ENCODE measurements around the gene FOXI3. TPM values are rescaled to one million over a fixed set of nuclear protein-coding genes. Genes with fewer than 3 reads are reported as not detected.

The FOXI3 gene
- total RNA-seq, result 0.12 TPM in 1 of 2 replicates, not detected in the other
- long read RNA-seq, result 0 reads

- Mint-ChIP-seq H3K27me3 (ENCODE audit: low read depth) (peaks cover 85% of the 10 kb centered on the region), H3K4me1 (peaks cover 5% of the 10 kb centered on the region), H3K9me3 (no peaks in the 10 kb centered on the region), H3K27ac (ENCODE audit: unreplicated experiment) (no peak within 1 kb of the TSS), H3K36me3 (ENCODE audit: low read depth) (no peaks in the 10 kb centered on the region), H3K4me3 (peak within 1 kb of the TSS; percentile 87)
- TF ChIP-seq CTCF (conservative IDR thresholded peaks at IDR 0.05), result no peak
- DNase-seq (ENCODE audit: low read depth, low spot score), result no peak
Measured at GRCh38 chr2:88452565-88452905, at the start of gene FOXI3. Gene FOXI3 (minus strand): TSS chr2:88452693. CDS start chr2:88452535, 158 bp downstream.

- no peaks in the 10 kb centered on the region for H3K27me3 Mint-ChIP-seq (ENCODE audit: low read depth)
- H3K36me3 Mint-ChIP-seq (ENCODE audit: low read depth), result peaks cover 3% of the 10 kb centered on the region
- DNase-seq (ENCODE audit: low read depth, low spot score), result no peak
- no peak overlapping the region for H3K4me3 Mint-ChIP-seq
- no peak for TF ChIP-seq CTCF (conservative IDR thresholded peaks at IDR 0.05)
- no peaks in the 10 kb centered on the region for H3K4me1 Mint-ChIP-seq
- H3K9me3 Mint-ChIP-seq, result peaks cover 9% of the 10 kb centered on the region
- H3K27ac Mint-ChIP-seq (ENCODE audit: unreplicated experiment), result no peak overlapping the region
Measured at GRCh38 chr2:88500691-88501090, 48.2 kb upstream of the FOXI3 start.

GRCh38 chr2:88499204-88499603, 46.7 kb upstream of the FOXI3 start:
- Mint-ChIP-seq H3K4me3 (no peak overlapping the region), H3K27ac (ENCODE audit: unreplicated experiment) (no peak overlapping the region), H3K27me3 (ENCODE audit: low read depth) (no peaks in the 10 kb centered on the region), H3K9me3 (peaks cover 6% of the 10 kb centered on the region), H3K4me1 (no peaks in the 10 kb centered on the region), H3K36me3 (ENCODE audit: low read depth) (peaks cover 3% of the 10 kb centered on the region)
- DNase-seq (ENCODE audit: low read depth, low spot score), result no peak
- TF ChIP-seq CTCF (conservative IDR thresholded peaks at IDR 0.05), result no peak

- H3K27me3 Mint-ChIP-seq (ENCODE audit: low read depth), result no peaks in the 10 kb centered on the region
- no peak for TF ChIP-seq CTCF (conservative IDR thresholded peaks at IDR 0.05)
- no peaks in the 10 kb centered on the region for H3K9me3 Mint-ChIP-seq
- H3K4me1 Mint-ChIP-seq, result no peaks in the 10 kb centered on the region
- no peak overlapping the region for H3K4me3 Mint-ChIP-seq
- H3K36me3 Mint-ChIP-seq (ENCODE audit: low read depth), result no peaks in the 10 kb centered on the region
- DNase-seq (ENCODE audit: low read depth, low spot score), result no peak
- no peak overlapping the region for H3K27ac Mint-ChIP-seq (ENCODE audit: unreplicated experiment)
Measured at GRCh38 chr2:88493481-88493880, 41.0 kb upstream of the FOXI3 start.

- Mint-ChIP-seq H3K27me3 (ENCODE audit: low read depth) (no peaks in the 10 kb centered on the region), H3K4me3 (no peak overlapping the region), H3K4me1 (no peaks in the 10 kb centered on the region), H3K9me3 (no peaks in the 10 kb centered on the region), H3K27ac (ENCODE audit: unreplicated experiment) (no peak overlapping the region), H3K36me3 (ENCODE audit: low read depth) (no peaks in the 10 kb centered on the region)
- no peak for DNase-seq (ENCODE audit: low read depth, low spot score)
- no peak for TF ChIP-seq CTCF (conservative IDR thresholded peaks at IDR 0.05)
Measured at GRCh38 chr2:88492002-88492401, 39.5 kb upstream of the FOXI3 start.

- Mint-ChIP-seq H3K4me3 (no peak overlapping the region), H3K4me1 (no peaks in the 10 kb centered on the region), H3K36me3 (ENCODE audit: low read depth) (no peaks in the 10 kb centered on the region), H3K27ac (ENCODE audit: unreplicated experiment) (no peak overlapping the region), H3K9me3 (no peaks in the 10 kb centered on the region), H3K27me3 (ENCODE audit: low read depth) (no peaks in the 10 kb centered on the region)
- no peak for DNase-seq (ENCODE audit: low read depth, low spot score)
- no peak for TF ChIP-seq CTCF (conservative IDR thresholded peaks at IDR 0.05)
Measured at GRCh38 chr2:88489181-88489580, 36.7 kb upstream of the FOXI3 start.
